ENCODE results near the gene GXYLT2.

GXYLT2 gene

DNA sequence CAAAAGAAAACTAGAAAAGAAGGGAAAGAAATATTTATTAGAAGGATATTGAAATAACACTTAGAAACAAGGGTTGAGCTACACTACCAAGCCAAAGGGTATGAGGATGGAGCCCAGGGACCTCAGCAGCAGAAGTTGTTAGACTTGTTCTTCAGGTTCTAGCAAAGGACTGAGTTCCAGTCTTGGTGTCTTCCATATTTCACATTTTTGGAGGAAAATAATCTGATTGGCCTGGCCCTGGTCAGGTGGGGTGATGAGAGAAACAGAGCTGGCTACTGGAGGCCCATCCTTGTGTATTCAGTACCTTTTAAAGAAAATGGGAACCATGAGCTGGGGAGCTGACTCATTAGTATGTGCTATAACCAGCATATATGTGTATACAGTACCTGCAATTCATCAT lies 137.0 kb downstream of the GXYLT2 start:
- no peak for DNase-seq

DNA sequence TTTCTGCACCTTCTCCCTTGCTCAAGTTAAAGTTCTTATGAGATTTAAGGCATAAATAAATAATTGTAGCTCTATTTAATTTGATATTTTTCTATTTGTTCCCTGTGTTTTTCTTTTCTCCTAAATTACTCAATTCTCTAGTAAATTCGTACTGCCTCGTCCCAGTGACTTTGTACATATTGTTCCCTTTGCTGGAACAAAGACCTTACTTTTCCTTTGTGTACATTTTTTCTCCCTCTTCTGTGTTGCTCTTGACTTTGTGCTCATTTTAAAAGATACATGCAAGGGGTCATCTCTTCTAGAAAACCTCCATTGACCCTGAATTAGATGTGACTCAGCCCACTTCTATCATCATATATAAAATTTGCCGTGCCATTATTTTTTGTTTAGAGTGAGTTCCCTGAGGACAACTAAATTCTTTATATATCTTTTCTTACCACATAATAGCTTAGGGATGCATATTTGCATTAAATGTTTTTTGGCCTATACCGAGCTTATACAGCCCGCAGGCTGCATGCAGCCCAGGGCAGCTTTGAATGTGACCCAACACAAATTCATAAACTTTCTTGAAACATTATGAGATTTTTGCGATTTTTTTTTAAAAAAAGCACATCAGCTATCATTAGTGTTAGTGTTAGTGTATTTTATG lies 138.4 kb downstream of the GXYLT2 start:
- no peak for DNase-seq

Data from DMS 273 treated with DMSO at 0.1 percent for 48 hours (cell line).